PFSK-1 (cell line): ENCODE data around the gene SPATA33.

Source experiments
- FOXP2 ChIP-seq: optimal IDR thresholded peaks from 2 replicates; pipeline ENCODE3; 2011; ENCODE audit warnings: borderline replicate concordance, control low read depth, inconsistent platforms; ENCODE audit not compliant: insufficient read depth; ENCODE audit errors: extremely low read length, extremely low read depth
- POLR2AphosphoS5 ChIP-seq: IDR thresholded peaks from 2 replicates; pipeline ENCODE4 v1.6.1; 2012; ENCODE audit warnings: low read depth, mild to moderate bottlenecking, control low read depth, low read length, moderate library complexity
- SIN3A ChIP-seq: IDR thresholded peaks from 2 replicates; pipeline ENCODE4 v1.6.1; 2012; ENCODE audit warnings: mild to moderate bottlenecking, low read length, moderate library complexity, borderline replicate concordance; ENCODE audit not compliant: insufficient read depth
- TAF1 ChIP-seq: IDR thresholded peaks from 2 replicates; pipeline ENCODE4 v1.6.1; 2012; ENCODE audit warnings: low read length, control low read depth, borderline replicate concordance; ENCODE audit not compliant: insufficient read depth
- TF ChIP-seq, protein P1 (sequence below), 2 experiments: IDR thresholded peaks; 2 replicates each; pipeline versions ENCODE4 v1.6.1 to v1.8.0; 2011 to 2012; ENCODE audit warnings: low read depth in 2 of 2, low read length in 2 of 2, control low read depth in 1 of 2, inconsistent platforms in 1 of 2, mild to moderate bottlenecking in 1 of 2, moderate library complexity in 1 of 2; ENCODE audit not compliant: insufficient read depth in 1 of 2

SPATA33 gene

DNA sequence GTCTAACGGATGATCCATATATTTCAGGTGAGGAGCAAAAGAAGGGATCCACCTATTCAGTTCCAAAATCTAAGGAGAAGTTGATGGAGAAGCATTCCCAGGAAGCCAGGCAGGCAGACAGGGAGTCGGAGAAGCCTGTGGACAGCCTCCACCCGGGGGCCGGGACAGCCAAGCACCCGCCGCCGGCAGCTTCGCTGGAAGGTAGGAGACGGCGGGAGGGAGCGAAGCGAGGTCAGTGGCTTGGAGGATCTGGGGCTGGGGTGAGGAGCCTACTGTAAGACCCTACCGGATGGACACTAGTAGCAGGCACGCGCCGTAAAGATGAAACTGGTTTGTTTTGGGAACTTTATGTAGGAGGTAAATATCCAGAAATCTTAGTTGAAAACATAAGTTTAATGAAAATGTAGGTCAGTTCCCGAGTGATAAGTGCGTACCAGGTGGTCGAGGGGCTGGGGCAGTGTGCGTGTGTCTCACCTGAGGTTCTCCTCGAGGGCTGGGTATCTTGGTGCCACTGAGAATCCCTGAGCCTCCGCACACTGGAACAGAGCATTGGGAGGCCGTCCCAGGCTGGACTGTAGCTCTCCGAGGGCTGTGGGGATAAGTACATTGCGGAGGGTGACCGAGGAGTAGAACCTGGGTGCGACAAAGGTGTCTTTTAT is 714 bp downstream of the SPATA33 start:
- TF ChIP-seq FOXP2 (no peak), SIN3A (no peak), POLR2AphosphoS5 (no peak), TAF1 (no peak)
- TF ChIP-seq, protein P1, sequence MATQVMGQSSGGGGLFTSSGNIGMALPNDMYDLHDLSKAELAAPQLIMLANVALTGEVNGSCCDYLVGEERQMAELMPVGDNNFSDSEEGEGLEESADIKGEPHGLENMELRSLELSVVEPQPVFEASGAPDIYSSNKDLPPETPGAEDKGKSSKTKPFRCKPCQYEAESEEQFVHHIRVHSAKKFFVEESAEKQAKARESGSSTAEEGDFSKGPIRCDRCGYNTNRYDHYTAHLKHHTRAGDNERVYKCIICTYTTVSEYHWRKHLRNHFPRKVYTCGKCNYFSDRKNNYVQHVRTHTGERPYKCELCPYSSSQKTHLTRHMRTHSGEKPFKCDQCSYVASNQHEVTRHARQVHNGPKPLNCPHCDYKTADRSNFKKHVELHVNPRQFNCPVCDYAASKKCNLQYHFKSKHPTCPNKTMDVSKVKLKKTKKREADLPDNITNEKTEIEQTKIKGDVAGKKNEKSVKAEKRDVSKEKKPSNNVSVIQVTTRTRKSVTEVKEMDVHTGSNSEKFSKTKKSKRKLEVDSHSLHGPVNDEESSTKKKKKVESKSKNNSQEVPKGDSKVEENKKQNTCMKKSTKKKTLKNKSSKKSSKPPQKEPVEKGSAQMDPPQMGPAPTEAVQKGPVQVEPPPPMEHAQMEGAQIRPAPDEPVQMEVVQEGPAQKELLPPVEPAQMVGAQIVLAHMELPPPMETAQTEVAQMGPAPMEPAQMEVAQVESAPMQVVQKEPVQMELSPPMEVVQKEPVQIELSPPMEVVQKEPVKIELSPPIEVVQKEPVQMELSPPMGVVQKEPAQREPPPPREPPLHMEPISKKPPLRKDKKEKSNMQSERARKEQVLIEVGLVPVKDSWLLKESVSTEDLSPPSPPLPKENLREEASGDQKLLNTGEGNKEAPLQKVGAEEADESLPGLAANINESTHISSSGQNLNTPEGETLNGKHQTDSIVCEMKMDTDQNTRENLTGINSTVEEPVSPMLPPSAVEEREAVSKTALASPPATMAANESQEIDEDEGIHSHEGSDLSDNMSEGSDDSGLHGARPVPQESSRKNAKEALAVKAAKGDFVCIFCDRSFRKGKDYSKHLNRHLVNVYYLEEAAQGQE (IDR thresholded peaks at IDR 0.05; ENCODE audit: insufficient read depth in 1 of 2, low read depth in 2 of 2, low read length in 2 of 2): no peak

- no peak for TF ChIP-seq SIN3A
- TF ChIP-seq FOXP2: no peak
- TF ChIP-seq POLR2AphosphoS5: no peak
- no peak for TF ChIP-seq TAF1
- TF ChIP-seq, protein P1 (IDR thresholded peaks at IDR 0.05; ENCODE audit: insufficient read depth in 1 of 2, low read depth in 2 of 2, low read length in 2 of 2): no peak
Observed at GRCh38 chr16:89660146-89660545, 2.5 kb downstream of the SPATA33 start.

- TF ChIP-seq FOXP2: no peak
- TF ChIP-seq POLR2AphosphoS5: no peak
- TF ChIP-seq, protein P1 (IDR thresholded peaks at IDR 0.05; ENCODE audit: insufficient read depth in 1 of 2, low read depth in 2 of 2, low read length in 2 of 2): no peak
Observed at GRCh38 chr16:89661215-89661614, 3.6 kb downstream of the SPATA33 start.

GRCh38 chr16:89667633-89668032 is 10.0 kb downstream of the SPATA33 start:
- TF ChIP-seq TAF1: no peak
- no peak for TF ChIP-seq POLR2AphosphoS5
- no peak for TF ChIP-seq FOXP2
- TF ChIP-seq SIN3A: no peak

DNA sequence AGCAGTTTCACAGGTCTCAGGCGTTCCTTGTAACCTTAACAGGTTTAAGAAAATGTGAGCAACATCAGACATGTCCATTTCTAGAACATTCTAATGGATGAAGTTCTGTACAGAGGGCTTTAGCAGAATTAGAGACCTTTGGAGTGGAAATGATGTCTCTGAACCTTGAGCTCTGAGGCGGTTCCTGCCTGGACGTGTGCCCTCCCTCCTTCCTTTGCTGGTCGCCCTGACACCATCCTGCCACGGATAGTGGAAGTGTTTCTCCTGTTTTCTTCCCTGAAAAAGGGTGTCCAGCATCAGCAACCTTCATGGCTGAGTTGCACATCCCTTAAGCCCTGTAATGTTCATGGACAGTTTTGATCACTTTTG is 11.1 kb downstream of the SPATA33 start:
- TF ChIP-seq FOXP2: no peak
- no peak for TF ChIP-seq SIN3A

GRCh38 chr16:89669755-89670154 is 12.1 kb downstream of the SPATA33 start:
- TF ChIP-seq, protein P1 (IDR thresholded peaks at IDR 0.05; ENCODE audit: insufficient read depth in 1 of 2, low read depth in 2 of 2, low read length in 2 of 2): no peak
- TF ChIP-seq TAF1 (no peak), POLR2AphosphoS5 (no peak), SIN3A (no peak), FOXP2 (no peak)
